HG02571 (cell line): ENCODE measurements around the gene RCAN1.

Experiments
- ATAC-seq: cut with Tn5 transposase; IDR thresholded peaks from one replicate; pipeline ENCODE4 v1.9.1; 2021; ENCODE audit warnings: mild to moderate bottlenecking, moderate library complexity; ENCODE audit not compliant: unreplicated experiment

Gene RCAN1

DNA sequence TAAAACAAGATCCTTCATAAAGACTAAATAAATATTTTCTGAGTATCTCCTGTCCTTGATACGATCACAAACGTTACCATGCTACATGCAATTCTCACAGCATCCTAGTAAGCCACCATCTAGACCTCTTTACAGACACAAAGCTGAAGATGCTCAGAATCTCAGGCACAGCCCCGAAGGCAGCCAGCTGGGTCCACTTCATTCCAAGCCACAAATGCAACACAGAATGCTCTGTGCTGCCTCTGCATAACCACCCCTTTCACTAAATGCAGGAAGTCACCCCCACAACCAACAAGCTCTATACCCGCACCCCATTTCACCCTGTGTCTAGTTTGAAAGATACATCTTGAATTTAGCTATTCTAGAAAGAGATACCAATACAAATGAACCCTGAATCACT, 12.9 kb downstream of the RCAN1 start:
- no peak for ATAC-seq

DNA sequence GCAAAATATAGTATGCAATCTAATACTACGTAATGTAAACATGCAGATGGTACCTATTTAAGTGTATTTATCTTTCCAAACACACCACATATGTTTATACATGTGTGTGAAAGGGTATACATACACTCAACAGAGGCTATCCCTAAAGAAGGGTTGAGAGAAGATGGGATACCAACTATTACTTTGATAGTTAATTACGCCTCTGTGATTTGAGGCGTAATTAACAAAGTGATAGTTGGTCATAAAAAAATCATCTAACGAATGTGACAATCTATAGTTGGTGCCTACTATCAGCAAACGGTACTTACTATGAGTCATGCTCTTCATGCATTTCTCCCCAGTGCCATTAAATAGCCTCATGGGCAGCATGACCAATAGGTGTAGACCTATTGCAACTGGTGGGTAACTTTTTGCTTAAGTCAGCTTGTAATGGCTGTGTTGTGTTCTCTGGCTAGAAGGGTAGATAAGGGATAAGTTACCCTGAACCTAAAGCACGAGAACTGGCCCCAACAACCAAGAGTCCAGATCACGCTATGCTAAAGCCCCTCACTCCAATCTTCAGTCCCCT, 15.3 kb downstream of the RCAN1 start:
- no peak for ATAC-seq

DNA sequence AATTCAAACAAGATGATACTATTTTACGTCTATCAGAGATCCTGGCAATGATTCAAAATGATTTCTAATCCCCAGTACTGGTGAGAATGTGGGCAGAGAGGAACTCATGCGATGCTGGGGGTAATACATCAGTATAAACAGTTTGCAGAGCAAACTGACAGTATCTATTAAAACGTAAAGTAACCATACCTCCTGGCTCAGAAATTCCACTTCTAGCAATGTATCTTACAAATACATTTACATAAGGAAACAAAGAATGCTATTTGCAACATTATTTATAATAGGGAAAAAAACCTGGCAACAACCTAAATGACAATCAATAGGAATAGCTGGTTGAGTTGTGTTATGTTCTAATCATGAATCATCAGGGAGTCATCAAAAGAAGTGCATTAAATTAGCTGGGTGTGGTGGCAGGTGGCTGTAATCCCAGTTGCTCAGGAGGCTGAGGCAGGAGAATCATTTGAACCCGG, 15.9 kb downstream of the RCAN1 start:
- ATAC-seq = no peak

DNA sequence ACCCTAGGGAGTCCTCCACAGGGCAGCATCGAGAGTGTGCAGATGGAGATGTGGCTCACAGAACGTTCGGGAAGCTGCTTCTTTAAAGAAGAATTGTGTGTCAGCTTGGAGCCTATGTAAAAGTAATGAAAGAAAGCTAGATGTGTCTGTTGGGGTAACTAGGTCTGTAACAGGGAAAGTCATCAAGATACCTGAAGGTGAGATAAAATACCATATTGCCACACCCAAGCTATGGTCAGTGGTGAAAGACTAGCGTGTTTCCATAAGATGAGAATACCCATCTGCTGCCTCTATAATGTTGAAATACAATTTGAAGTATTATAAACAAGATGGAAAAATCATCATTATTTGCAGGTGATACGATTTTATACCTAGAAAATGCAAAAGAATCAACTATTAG, 17.5 kb downstream of the RCAN1 start:
- no peak for ATAC-seq

DNA sequence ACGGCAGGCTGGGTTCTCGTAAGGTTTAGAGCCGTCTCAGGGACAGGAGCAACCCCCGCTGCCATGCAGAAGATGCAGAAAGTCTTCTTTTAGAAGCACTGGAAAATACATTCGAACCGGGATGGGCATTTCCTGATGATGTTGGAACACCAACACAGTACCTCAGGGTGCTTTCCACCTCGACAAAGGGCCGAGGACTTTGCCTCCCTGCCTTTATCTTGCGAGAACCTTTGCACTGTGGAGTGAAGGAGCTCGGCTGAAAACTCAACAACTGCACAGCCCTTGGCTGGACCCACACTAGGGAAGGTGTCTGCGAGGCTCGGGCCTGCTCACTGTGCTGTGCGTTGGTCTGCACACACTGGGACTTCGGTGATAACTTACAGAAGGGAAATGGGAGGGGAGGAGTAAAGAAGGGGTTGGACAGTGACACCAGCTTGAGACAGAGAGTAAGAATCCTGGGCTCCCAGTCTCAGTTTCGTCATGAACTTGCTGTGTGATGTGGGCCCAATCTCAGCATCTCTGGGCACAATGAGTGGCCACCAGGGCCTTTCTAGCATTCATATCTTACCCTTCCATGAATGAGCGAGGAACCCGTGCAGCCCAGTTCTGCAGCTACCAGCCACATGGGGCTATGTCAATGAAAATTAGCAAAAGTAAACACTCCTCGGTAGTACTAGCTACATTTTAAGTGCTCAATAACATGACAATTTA, 18.2 kb downstream of the RCAN1 start:
- ATAC-seq = no peak

DNA sequence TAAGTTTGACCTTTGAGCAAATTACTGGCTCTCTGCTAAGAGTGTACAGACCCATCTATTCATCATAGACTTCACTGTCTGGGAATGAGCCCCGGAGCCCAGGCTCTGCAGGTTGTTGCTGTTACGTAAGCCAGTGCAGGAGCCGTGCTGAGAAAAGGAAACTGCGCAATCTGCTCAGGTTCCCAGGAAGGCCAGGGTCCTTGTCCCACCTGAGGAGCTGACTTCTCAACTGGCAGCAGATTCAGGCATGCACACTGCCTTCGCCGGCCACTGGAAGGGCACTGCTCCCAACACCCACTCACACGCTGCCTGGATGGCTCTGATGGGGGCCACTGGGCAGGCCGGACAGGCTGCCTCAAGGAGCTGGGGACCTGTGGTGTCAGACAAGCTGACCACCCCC, 19.5 kb downstream of the RCAN1 start:
- no peak for ATAC-seq

DNA sequence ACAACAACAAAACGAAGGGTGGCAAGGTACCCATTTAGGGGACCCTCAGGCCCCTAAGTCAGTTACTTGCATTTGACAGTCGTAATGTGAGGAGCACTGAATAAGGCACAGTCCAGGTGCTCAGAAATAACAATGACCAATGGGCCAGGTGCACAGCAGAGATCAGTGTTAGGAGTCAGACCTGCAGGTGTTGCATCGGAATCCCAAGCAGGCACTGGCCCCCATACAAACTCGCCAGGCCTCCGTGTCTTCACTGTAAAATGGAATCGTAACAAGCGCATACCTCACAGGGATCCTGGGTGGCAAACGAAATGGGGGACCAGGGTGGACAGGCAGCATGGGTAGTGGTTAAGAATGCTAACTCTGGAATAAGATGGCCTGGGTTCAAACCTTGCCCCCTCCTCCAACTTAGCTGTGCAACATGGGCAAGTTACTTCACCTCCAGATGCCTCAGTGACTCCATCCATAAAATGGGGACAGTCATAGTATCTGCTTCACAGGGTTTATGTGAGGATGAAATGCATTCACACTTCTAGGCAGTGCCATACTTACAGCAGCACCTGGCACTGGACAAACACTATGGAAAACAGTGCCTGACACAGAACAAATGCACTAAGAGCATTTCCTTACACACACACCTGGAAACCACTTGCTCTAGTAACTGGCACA, 20.2 kb downstream of the RCAN1 start:
- ATAC-seq = no peak

DNA sequence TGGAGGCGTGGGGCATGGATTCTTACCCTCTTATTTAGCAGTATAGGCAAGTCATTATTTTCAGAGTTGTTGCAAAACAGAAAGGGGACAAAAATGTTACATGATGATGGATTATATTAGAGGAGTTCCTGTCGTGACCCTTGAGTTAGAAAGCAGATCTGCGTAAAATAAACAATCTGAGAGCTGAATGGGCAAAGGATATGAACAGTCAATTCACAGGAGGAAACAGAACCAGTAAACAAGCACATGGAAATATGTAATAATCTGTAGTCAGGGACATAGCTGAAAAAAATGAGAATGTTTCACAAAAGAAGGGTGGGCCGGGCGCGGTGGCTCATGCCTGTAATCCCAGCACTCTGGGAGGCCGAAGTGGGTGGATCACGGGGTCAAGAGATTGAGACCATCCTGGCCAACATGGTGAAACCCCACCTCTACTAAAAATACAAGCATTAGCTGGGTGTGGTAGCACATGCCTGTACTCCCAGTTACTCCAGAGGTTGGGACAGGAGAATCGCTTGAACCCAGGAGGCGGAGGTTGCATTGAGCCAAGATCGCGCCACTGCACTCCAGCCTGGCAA, 20.9 kb downstream of the RCAN1 start:
- ATAC-seq = no peak

DNA sequence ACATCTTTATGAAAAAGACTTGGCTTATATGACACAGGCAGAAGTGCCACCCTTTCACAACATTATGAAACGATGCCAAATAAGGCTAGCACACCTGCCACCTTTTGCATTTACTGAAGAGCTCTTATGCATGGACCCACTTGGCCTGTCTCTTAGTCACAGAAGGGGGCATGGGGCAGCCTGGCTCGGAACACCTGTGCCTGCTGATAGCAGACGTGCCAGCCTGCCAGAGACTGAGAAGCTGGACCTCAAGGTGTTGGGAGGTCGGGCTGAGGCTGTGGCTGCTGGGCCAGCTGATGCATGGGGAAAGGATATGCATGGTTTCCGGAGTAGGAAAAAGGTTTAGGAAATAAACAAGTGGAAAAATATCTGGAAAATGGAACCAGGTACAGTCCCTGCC, 21.5 kb downstream of the RCAN1 start:
- ATAC-seq = no peak

DNA sequence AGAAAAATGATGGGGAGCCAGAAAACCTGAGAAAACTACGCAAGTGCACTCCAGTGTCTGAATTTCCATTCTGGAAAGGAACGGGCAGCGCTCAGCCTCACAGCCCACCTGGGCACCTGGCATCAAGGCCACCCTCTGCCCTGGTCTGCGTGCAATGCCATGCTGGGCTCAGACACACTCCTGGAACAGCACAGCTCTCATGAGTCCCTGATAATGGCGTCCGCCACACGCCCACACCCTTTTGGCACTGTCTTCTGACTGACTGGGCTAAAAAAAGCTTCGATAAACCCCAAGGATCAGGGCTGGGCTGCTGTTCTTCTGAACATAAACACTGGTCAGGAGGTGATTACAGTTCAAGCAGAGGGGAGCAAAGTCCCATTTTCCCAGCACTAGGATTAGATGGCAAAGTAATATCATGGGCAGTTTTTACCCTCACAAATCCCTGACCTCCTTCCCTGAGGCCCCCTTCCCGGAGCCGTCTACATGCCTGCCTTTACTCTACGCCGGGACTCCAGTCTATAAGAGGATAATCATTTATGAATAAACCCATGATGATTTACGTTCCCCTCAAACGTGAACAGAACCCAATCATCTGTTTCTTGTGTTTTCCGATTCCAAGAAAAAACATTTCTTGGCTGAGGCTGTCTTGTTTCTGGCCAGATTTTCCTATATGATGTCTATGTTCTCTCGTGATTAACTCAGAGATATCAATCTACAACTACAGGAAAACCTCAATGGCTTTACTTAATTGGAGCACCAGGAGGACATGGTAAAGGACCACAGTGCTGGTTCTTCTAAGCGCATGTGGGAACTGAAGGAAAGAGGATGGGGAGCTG, 22.6 kb downstream of the RCAN1 start:
- no peak for ATAC-seq

DNA sequence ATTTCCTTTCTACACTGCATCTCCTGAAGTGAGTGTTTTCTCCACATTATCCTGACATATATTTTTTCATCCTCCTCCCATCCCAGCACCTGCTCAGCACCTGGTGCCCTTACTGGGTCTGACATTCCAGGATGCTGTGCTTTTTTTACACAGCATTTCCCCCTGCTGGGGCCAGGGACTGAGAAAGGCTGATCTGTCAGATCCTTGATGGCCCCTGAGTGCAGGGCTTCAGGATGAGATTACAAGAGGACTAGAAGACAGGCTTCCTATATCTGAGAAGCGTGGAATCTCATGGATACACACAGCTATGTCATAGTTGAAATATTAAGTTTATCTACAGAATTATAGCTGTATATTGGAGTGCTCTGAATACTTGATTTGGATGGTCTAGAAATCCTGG, 24.4 kb downstream of the RCAN1 start:
- no peak for ATAC-seq

DNA sequence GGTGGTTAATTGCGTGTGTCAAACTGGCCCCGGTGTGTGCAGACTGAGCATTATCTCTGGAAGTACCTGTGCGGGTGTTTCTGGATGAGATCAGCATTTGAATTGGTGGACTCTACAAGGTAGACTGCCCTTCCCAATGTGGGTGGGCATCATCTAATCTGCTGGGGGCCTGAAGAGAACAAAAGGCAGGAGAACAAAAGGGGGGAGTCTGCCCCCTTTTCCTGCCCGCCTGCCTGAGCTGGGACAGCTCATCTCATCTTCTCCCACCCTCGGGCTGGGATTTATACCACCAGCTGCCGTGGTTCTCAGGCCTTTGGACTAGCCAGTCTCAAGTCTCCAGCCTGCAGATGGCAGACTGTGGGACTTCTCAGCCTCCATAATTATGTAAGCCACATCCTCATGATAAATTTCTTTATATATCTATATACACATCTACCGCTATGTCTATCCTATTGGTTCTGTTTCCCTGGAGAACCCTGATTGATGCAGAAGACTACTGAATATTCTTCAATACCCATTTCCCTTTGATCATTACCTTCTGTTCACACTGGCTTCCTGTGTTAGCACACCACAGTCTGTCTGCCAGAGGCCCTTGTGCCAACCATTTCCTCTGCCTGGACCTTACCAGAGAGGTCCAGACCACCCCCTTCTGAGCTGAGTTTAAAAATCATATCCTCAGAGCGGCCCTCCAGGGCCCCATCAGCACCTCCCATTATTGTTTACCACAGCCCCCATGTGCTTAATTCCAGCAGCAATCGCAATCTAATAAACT, 25.2 kb downstream of the RCAN1 start:
- no peak for ATAC-seq

DNA sequence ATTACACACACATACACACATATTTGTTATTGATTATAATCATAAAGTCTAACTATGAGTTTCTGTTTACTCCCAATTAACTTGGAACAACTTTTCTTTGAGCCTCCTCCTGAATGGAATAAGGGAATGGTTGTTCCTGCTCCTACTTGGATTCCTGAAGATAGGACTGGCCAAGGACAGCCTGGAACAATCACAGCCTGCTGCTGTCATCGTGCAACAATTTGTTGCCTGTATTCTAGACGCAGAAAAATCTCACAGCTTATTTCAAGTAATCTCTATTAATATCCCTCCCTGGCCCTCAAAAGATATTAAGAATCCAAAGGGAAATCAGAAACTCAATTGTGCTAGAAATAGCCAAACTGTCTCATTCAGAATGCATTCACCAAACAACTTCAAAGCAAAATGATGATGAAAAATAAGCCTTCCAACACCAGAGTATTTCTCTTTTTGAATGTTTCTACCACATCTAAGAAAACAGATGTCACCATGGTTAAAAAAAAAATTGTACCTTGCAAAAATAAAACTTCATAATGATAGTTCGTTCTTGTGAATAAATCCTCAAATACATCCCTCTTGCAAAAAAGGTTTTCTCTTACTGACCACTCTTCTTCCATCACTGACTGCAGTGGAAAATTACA, 30.9 kb downstream of the RCAN1 start:
- no peak for ATAC-seq

DNA sequence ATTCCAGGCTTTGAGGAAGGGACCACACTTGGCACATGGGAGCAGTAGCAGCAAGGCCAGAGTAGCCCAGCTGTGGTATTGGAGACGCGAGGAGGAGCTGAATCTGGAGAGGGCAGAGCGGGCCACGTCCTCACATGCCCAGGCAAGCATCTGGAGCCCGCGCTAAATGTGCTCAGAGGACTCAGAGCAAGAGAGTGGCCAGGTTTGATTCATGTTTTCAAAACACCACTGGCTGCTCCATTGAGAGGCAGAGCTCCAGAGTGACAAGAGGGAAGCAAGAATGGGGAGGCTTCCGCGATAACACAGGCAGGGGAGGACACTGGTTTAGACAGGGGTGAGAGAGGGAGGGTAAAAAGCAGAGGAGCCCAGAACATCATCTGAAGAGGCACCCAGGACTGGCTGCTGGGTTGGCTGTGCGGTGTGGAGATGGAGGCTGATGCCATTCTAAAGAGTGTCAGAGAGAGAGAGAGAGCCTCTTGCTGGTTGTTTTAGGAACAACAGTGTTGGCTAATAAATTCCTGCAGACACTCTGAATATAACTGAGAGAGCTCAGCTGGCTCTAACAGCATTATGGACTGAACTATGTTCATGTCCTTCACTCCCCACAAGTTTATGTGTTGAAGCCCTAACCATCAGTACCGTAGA, 32.3 kb downstream of the RCAN1 start:
- ATAC-seq = no peak

DNA sequence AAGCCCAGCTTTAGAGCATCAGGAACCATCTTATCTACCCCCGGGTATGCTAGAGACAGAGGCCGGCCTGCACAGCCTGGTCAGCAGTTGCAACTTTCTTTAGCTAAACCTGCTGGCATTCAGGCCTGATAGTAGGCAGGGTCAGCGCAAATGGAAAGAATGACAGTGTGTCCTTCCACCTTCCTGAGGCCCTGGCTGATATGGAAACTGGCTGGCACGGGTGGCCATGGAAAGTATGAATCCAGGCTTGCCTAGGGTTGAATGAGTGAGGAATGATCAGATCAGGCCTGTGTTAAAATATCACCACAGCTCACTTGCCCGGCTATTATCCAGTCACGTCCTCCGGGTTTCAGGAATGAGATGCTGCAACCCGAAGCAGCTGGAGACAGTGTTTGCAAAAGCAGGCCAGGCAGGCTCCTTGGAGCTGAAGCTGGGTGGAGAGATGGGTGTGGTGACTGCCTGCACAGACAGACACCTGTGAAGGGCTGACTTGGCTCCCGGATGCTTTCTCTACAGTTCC, 34.7 kb downstream of the RCAN1 start:
- ATAC-seq = no peak

DNA sequence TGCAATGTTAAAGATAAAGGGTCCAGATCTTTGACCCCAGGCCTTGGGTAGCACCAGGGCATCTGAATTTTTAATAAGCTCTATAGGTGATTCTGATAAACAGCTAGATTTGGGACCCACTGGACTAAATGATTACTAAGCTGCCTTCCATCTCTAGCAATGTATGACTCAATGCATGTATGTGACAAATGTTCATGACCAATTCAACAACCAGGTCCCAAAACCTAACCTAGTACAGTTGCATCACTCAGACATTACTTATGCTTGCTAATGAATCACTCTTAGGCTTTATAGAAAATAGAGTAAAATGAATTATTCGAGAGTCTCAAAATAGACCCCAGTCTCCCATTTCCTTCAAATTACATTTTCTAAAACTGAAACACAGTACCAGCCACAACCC, 35.5 kb downstream of the RCAN1 start:
- no peak for ATAC-seq

DNA sequence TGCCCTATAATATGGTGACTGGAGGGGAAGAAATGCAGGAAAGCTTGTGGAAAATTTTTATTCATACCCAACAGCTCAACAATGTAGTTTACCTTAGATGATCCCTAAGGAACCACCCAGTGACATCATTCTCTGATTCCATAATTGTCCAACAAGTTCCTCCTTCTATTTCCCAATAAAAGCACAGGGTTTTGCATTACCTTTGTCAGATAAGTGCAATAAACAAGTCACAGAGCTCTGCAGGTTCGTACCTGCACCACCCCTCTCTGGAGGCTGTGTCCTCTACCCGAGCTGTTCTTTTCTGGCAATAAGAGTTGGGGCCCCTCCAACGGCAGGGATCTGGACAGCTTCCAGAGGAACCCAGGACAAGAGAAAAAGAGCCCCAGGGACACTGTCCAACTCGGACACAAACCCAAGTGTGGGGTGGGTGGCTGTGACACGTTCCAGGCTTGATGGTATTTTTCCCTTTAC, 38.8 kb downstream of the RCAN1 start:
- ATAC-seq = no peak

DNA sequence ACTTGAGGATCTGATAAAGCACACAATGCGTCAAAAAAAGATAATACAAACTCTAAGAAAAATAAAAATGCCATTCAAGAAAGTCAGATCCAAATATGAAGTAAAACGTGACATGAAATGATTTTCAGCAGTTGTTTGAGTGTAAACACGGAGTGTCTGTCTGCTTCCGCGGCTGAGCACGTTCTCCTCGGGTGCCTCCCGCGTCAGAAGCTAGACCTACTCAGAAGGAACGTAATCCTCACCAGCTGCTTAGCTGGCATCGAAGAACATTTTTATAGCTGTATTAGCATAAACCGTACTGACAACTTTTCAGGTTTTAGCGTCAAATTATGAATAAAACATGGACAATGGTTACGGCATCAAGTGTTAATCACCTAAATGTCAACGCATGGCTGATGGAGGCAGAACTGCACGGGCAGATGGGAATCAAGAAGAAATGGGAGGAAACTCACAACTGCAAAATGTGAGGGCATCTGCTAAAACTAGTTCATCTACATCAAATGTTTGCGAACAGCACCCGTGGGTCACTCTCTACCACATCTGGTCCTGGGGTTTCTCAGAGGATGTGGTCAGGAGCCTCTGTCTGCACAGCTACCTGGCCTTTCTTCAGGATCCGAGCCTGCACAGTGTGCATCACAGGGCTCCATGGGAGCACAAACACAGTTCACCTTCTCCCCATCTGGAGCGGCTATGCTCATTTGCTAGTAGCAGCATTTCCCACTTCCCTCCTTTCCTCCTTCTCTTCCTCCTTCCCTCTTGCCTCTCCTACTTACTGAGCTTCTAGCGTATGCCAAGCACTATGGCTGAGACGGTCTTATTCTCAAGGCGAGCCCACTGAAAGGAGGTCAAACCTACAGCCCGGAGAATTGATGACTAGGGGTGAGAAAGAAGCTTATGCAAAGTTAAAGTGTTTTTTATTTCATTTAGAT, 40.0 kb downstream of the RCAN1 start:
- no peak for ATAC-seq
